Fibroblast of lung (primary cell): ENCODE results near the gene DSCAML1. TPM values are rescaled to one million over a fixed set of nuclear protein-coding genes. Genes with fewer than 3 reads are reported as not detected.

ENCODE experiments used
- DNase-seq, 2 donors: peaks; one replicate each; pipeline versions ENCODE4 v3.0.0 to v3.0.0-alpha.2; 2010; ENCODE audit warnings: low read depth in 2 of 2
- H2AFZ ChIP-seq: 2 replicates; pipeline ENCODE4 v1.5.1; 2012; ENCODE audit warnings: low read length, control low read depth, inconsistent platforms
- H3K27ac ChIP-seq: 2 replicates; pipeline ENCODE4 v1.5.1; 2011; ENCODE audit warnings: low read length, control low read depth; ENCODE audit not compliant: insufficient read depth
- H3K27me3 ChIP-seq: 2 replicates; pipeline ENCODE4 v1.5.1; 2011; ENCODE audit warnings: mild to moderate bottlenecking, low read length; ENCODE audit not compliant: control insufficient read depth, insufficient read depth
- H3K36me3 ChIP-seq: 2 replicates; pipeline ENCODE4 v1.5.1; 2011; ENCODE audit warnings: low read length; ENCODE audit not compliant: control insufficient read depth, insufficient read depth
- H3K4me1 ChIP-seq: 2 replicates; pipeline ENCODE4 v1.5.1; 2011; ENCODE audit warnings: low read length; ENCODE audit not compliant: control insufficient read depth, insufficient read depth; ENCODE audit errors: extremely low read depth
- H3K4me2 ChIP-seq: 2 replicates; pipeline ENCODE4 v1.5.1; 2011; ENCODE audit warnings: low read length, control low read depth; ENCODE audit not compliant: insufficient read depth; ENCODE audit errors: extremely low read depth
- H3K4me3 ChIP-seq, 4 experiments: fragments of 200-600 bp in 1 of 4; sonication (generic) in 1 of 4; replicated peaks in 1 of 4; 2 replicates each; pipeline ENCODE4 v1.5.1; 2011 to 2016; ENCODE audit warnings: low read length in 4 of 4, low read depth in 3 of 4, mild to moderate bottlenecking in 3 of 4, control low read depth in 2 of 4, inconsistent platforms in 1 of 4, mixed read lengths in 1 of 4; ENCODE audit not compliant: insufficient read depth in 1 of 4; ENCODE audit errors: control extremely low read depth in 1 of 4
- H3K79me2 ChIP-seq: 2 replicates; pipeline ENCODE4 v1.5.1; 2012; ENCODE audit warnings: mild to moderate bottlenecking, low read length, inconsistent platforms; ENCODE audit not compliant: control insufficient read depth, insufficient read depth
- H3K9ac ChIP-seq: 2 replicates; pipeline ENCODE4 v1.5.1; 2011; ENCODE audit warnings: mild to moderate bottlenecking, low read length, control low read depth; ENCODE audit not compliant: insufficient read depth
- H3K9me3 ChIP-seq: 2 replicates; pipeline ENCODE4 v1.5.1; 2012; ENCODE audit warnings: low read depth, low read length; ENCODE audit not compliant: control insufficient read depth, insufficient read depth
- H4K20me1 ChIP-seq: 2 replicates; pipeline ENCODE4 v1.5.1; 2011; ENCODE audit warnings: low read length; ENCODE audit not compliant: control insufficient read depth, insufficient read depth; ENCODE audit errors: extremely low read depth
- EZH2 ChIP-seq: IDR thresholded peaks from 2 replicates; pipeline ENCODE4 v1.5.1; 2012; ENCODE audit warnings: low read length, control low read depth, mild to moderate bottlenecking; ENCODE audit errors: missing control alignments
- polyA plus RNA-seq, 2 donors: library from polyadenylated mRNA; depleted of rRNA in 1 of 2; stranded (reverse) in 1 of 2; unstranded in 1 of 2; fragments of >200 nt; gene quantifications; 2 replicates each; pipeline ENCODE4 v1.2.1, GENCODE V29; 2011 to 2012; ENCODE audit warnings: missing spikeins in 1 of 2
- total RNA-seq: library from RNA; depleted of rRNA; stranded (reverse); fragments of >200 nt; gene quantifications from 2 replicates; pipeline ENCODE4 v1.2.1, GENCODE V29; 2014
- TF ChIP-seq, protein P1 (sequence below), 2 donors: IDR thresholded peaks in 1 of 2; conservative IDR thresholded peaks in 1 of 2; 1 replicate in 1 of 2; 2 replicates in 1 of 2; pipeline ENCODE4 v1.5.1; 2011 to 2012; ENCODE audit warnings: low read length in 2 of 2, control low read depth in 1 of 2, inconsistent platforms in 1 of 2, low read depth in 1 of 2, mild to moderate bottlenecking in 1 of 2

DSCAML1 gene
- total and polyA plus RNA-seq, 2 donors (not counting 1 experiment from before 2014, with no cell fraction given), result not detected

DNA sequence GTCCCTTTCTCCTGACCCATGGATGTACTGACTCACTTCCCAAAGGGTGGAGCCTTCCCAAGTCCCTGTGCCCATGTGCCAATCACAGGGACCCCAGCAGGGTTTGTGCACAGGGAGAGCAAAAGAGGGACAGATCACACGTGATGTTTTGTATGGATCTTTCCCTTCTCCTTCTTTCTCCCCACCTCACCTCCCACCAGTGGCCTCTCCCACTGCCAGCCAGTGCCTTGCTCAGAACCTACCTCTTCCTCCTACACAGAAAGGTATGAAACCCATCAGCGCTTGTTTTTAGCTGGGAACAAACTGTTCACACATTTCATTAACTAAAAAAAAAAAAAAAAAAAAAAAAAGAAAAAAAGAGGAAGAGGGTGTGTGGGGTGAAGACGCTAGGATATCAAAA, 112.9 kb downstream of the DSCAML1 start:
- H2AFZ ChIP-seq, result no peak overlapping the region

DNA sequence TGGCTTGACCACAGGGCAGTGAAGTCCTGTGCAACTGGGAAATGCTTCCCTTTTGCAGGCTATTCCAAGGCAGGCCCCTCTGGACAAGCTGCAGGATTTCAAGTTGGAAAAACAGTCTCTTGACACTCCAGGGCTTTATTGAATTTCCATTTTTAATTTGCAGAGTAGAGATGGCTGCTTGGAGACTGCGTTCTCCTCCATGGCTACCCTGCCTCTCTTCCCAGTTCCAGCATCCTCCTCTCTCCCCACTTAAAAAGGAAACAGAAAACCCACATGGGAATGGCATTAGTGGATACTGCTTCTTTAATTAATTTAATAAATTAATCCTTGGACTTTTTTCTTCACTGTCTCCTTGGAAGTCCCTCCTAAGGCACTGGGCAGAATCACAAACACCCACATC, 115.6 kb downstream of the DSCAML1 start:
- Histone ChIP-seq H3K27ac (no peak overlapping the region), H3K4me1 (no peaks in the 10 kb centered on the region), H2AFZ (no peak overlapping the region), H4K20me1 (no peaks in the 10 kb centered on the region), H3K27me3 (no peaks in the 10 kb centered on the region), H3K9me3 (no peaks in the 10 kb centered on the region), H3K9ac (no peak overlapping the region), H3K79me2 (no peaks in the 10 kb centered on the region), H3K36me3 (no peaks in the 10 kb centered on the region), H3K4me2 (no peak overlapping the region), H3K4me3 (no peak overlapping the region)
- DNase-seq, result no peak
- TF ChIP-seq, protein P1, sequence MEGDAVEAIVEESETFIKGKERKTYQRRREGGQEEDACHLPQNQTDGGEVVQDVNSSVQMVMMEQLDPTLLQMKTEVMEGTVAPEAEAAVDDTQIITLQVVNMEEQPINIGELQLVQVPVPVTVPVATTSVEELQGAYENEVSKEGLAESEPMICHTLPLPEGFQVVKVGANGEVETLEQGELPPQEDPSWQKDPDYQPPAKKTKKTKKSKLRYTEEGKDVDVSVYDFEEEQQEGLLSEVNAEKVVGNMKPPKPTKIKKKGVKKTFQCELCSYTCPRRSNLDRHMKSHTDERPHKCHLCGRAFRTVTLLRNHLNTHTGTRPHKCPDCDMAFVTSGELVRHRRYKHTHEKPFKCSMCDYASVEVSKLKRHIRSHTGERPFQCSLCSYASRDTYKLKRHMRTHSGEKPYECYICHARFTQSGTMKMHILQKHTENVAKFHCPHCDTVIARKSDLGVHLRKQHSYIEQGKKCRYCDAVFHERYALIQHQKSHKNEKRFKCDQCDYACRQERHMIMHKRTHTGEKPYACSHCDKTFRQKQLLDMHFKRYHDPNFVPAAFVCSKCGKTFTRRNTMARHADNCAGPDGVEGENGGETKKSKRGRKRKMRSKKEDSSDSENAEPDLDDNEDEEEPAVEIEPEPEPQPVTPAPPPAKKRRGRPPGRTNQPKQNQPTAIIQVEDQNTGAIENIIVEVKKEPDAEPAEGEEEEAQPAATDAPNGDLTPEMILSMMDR (conservative IDR thresholded peaks at IDR 0.05 in 1 of 2, IDR thresholded peaks at IDR 0.05 in 1 of 2; ENCODE audit: low read depth in 1 of 2, low read length in 2 of 2), result no peak
- no peak for TF ChIP-seq EZH2

More for the DNA sequence above, 112.9 kb downstream of the DSCAML1 start:
- no peak overlapping the region for H3K9ac ChIP-seq
- no peaks in the 10 kb centered on the region for H3K9me3 ChIP-seq
- no peak for DNase-seq
- TF ChIP-seq, protein P1 (conservative IDR thresholded peaks at IDR 0.05 in 1 of 2, IDR thresholded peaks at IDR 0.05 in 1 of 2; ENCODE audit: low read depth in 1 of 2, low read length in 2 of 2), result no peak
- no peak for TF ChIP-seq EZH2
- H3K27me3 ChIP-seq, result no peaks in the 10 kb centered on the region
- H3K27ac ChIP-seq, result no peak overlapping the region
- H3K4me1 ChIP-seq, result no peaks in the 10 kb centered on the region
- no peak overlapping the region for H3K4me2 ChIP-seq
- no peak overlapping the region for H3K4me3 ChIP-seq
- no peaks in the 10 kb centered on the region for H3K79me2 ChIP-seq
- H3K36me3 ChIP-seq, result no peaks in the 10 kb centered on the region
- no peaks in the 10 kb centered on the region for H4K20me1 ChIP-seq

DNA sequence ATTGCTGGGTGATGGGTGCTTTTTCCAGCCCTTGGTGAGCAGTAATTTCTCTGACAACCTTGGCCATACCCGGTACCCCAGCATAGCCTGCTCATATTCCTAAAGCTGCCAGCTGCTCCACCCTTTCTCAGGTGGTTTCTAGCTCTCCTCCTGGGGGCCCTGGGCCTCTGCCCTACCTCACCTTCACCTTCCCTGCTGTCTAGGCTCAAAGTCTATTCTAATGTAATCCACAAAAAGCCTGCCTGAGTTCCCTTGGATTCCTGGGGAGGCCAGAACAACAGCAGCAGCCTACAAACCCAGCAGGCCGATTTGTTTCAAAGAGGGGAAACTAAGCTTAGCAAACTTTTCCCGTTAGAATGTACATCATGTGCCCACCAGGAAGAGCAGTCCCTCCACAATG, 117.6 kb downstream of the DSCAML1 start:
- TF ChIP-seq EZH2, result no peak
- TF ChIP-seq, protein P1 (conservative IDR thresholded peaks at IDR 0.05 in 1 of 2, IDR thresholded peaks at IDR 0.05 in 1 of 2; ENCODE audit: low read depth in 1 of 2, low read length in 2 of 2), result no peak
- no peaks in the 10 kb centered on the region for H3K4me1 ChIP-seq
- no peaks in the 10 kb centered on the region for H4K20me1 ChIP-seq
- no peak overlapping the region for H3K27ac ChIP-seq
- H3K9ac ChIP-seq, result no peak overlapping the region
- no peaks in the 10 kb centered on the region for H3K36me3 ChIP-seq
- no peak for DNase-seq
- H3K4me2 ChIP-seq, result no peak overlapping the region
- no peaks in the 10 kb centered on the region for H3K79me2 ChIP-seq
- no peak overlapping the region for H2AFZ ChIP-seq
- no peaks in the 10 kb centered on the region for H3K9me3 ChIP-seq
- H3K27me3 ChIP-seq, result no peaks in the 10 kb centered on the region
- no peak overlapping the region for H3K4me3 ChIP-seq
